K562 (cell line): ENCODE data around the gene BNC1. TPM values are rescaled to one million over a fixed set of nuclear protein-coding genes. Genes with fewer than 3 reads are reported as not detected.
A peak's percentile ranks its signal among the peaks of the same experiment; 100 is the strongest.

Experiments used
- ATAC-seq: fragments of 200-7000 bp; cut with Tn5 transposase; 3 replicates; pipeline ENCODE4 v1.9.1; 2020; ENCODE audit warnings: moderate library complexity
- BruUV-seq: library from RNA; stranded (reverse); fragments of 400-500 nt; replicated peaks from 2 replicates; lab custom pipeline; 2021; lab: Mats Ljungman, UMichigan
- CTCF ChIA-PET: fragments of 300-600 bp; formaldehyde crosslinking; extraction: SDS; loops from one replicate; lab custom pipeline; 2021; ENCODE audit warnings: low intra/inter-chr PET ratio; lab: Yijun Ruan, JAX
- POLR2A ChIA-PET: fragments of 300-600, 350-650 bp; sonication (Branson Sonifier 250); formaldehyde crosslinking; extraction: SDS; loops from one replicate; lab custom pipeline; 2021; ENCODE audit warnings: antibody characterized with exemption, inconsistent platforms; lab: Yijun Ruan, JAX
- DNase-seq, 4 experiments: peaks; one replicate each; pipeline versions ENCODE4 v3.0.0 to v3.0.0-alpha.2; 2011 to 2018; ENCODE audit warnings: low spot score in 3 of 4, mixed read lengths in 3 of 4; ENCODE audit errors: extremely low read depth in 1 of 4
- FAIRE-seq: peaks from 2 replicates; lab custom pipeline; 2011; peaks lifted over from hg19 to GRCh38; lab: Jason Lieb, UNC
- H2AFZ ChIP-seq: 2 replicates; pipeline ENCODE4 v1.6.0; 2011; ENCODE audit warnings: low read depth, low read length, control low read depth, inconsistent platforms
- H3K27ac ChIP-seq: fragments of 200-600 bp; 3 replicates; pipeline ENCODE4 v1.8.0; 2011; ENCODE audit warnings: low read depth, mild to moderate bottlenecking, control low read depth, inconsistent platforms, low read length, moderate library complexity, mixed read lengths; ENCODE audit errors: extremely low read depth
- H3K27me3 ChIP-seq, 2 experiments: fragments of 300-600 bp in 1 of 2; 2 replicates in 1 of 2; 3 replicates in 1 of 2; pipeline versions ENCODE4 v1.6.0 to v1.8.0; 2011; ENCODE audit warnings: inconsistent platforms in 2 of 2, low read length in 2 of 2, mild to moderate bottlenecking in 1 of 2, mixed read lengths in 1 of 2, moderate library complexity in 1 of 2; ENCODE audit not compliant: control insufficient read depth in 2 of 2, insufficient read depth in 2 of 2
- H3K36me3 ChIP-seq: fragments of 300-600 bp; 3 replicates; pipeline ENCODE4 v1.8.0; 2011; ENCODE audit warnings: mild to moderate bottlenecking, low read length, inconsistent platforms; ENCODE audit not compliant: control insufficient read depth, insufficient read depth
- H3K4me1 ChIP-seq, 2 experiments: fragments of 200-600 bp in 1 of 2; replicated peaks in 1 of 2; 2 replicates in 1 of 2; 3 replicates in 1 of 2; pipeline versions ENCODE4 v1.5.1 to v1.8.0; 2011; ENCODE audit warnings: inconsistent platforms in 2 of 2, low read length in 2 of 2, mild to moderate bottlenecking in 1 of 2, mixed read lengths in 1 of 2, moderate library complexity in 1 of 2; ENCODE audit not compliant: control insufficient read depth in 2 of 2, insufficient read depth in 2 of 2
- H3K4me2 ChIP-seq: 2 replicates; pipeline ENCODE4 v1.6.1; 2011; ENCODE audit warnings: low read length, control low read depth, inconsistent platforms, mixed read lengths; ENCODE audit not compliant: insufficient read depth
- H3K4me3 ChIP-seq: fragments of 200-600 bp; sonication (generic), shearing (Covaris generic); 2 replicates; pipeline ENCODE4 v1.5.1; 2016; ENCODE audit warnings: control low read depth, inconsistent platforms
- H3K79me2 ChIP-seq: fragments of 200-600 bp; 3 replicates; pipeline ENCODE4 v1.8.0; 2011; ENCODE audit warnings: low read length, inconsistent platforms; ENCODE audit not compliant: control insufficient read depth, insufficient read depth
- H3K9ac ChIP-seq, 2 experiments: 2 replicates each; pipeline versions ENCODE4 v1.6.0 to v1.6.1; 2011; ENCODE audit warnings: low read depth in 2 of 2, low read length in 2 of 2, control low read depth in 1 of 2, inconsistent platforms in 1 of 2, mild to moderate bottlenecking in 1 of 2, mixed read lengths in 1 of 2; ENCODE audit not compliant: insufficient read depth in 1 of 2
- H3K9me1 ChIP-seq: one replicate; pipeline ENCODE4 v1.6.0; 2011; ENCODE audit warnings: inconsistent platforms, mild to moderate bottlenecking, low read length, moderate library complexity; ENCODE audit not compliant: control insufficient read depth, insufficient read depth
- H3K9me3 ChIP-seq: replicated peaks from 2 replicates; pipeline ENCODE4 v1.5.1; 2011; ENCODE audit warnings: low read depth, low read length, inconsistent platforms; ENCODE audit not compliant: control insufficient read depth, insufficient read depth
- H4K20me1 ChIP-seq: replicated peaks from 2 replicates; pipeline ENCODE4 v1.6.1; 2011; ENCODE audit warnings: low read length, inconsistent platforms, mixed read lengths; ENCODE audit not compliant: control insufficient read depth, insufficient read depth
- ARID2 ChIP-seq: fragments of 450-650 bp; IDR thresholded peaks from 2 replicates; pipeline ENCODE4 v1.6.1; 2017; ENCODE audit warnings: antibody characterized with exemption, mild to moderate bottlenecking
- ERF ChIP-seq: fragments of 450-650 bp; formaldehyde crosslinking; IDR thresholded peaks from 2 replicates; pipeline ENCODE4 v1.4.0; 2020; ENCODE audit warnings: mild to moderate bottlenecking, mixed read lengths
- NONO ChIP-seq, 2 experiments: fragments of 200-400 bp in 1 of 2; fragments of 450-650 bp in 1 of 2; formaldehyde crosslinking in 1 of 2; IDR thresholded peaks; 2 replicates each; pipeline ENCODE4 v1.6.1; 2017; ENCODE audit warnings: low read depth in 2 of 2, mild to moderate bottlenecking in 2 of 2, moderate library complexity in 2 of 2, low read length in 1 of 2
- ZBED1 ChIP-seq: IDR thresholded peaks from 2 replicates; pipeline ENCODE4 v1.6.1; 2014
- ZNF146 ChIP-seq: IDR thresholded peaks from one replicate; pipeline ENCODE4 v1.6.1; 2018; ENCODE audit warnings: missing compliant biosample characterization; ENCODE audit not compliant: unreplicated experiment
- WGBS: fragments of 100-300 bp; shearing (Covaris generic); methylation state at CpG from one replicate; pipeline ENCODE4 v1.1.6; 2016; ENCODE audit warnings: low coverage, mixed read lengths; ENCODE audit not compliant: insufficient coverage; ENCODE audit errors: missing lambda C conversion rate; 5-methylcytosine and 5-hydroxymethylcytosine counted together
- in situ Hi-C: fragments of 300-500 bp; cut with MboI; formaldehyde crosslinking; loops from 4 replicates; pipeline ENCODE4 v1.15.0; 2018; ENCODE audit warnings: inconsistent platforms, mixed read lengths
- intact Hi-C: fragments of 100-400 bp; cut with micrococcal nuclease; formaldehyde crosslinking; loops from 2 replicates; pipeline ENCODE4 v1.14.2; 2022
- polyA plus RNA-seq, 8 experiments: library from polyadenylated mRNA; depleted of rRNA in 4 of 8; stranded (reverse) in 5 of 8; unstranded in 3 of 8; fragments of >200 nt; fragmentation: Nextera tagmentation in 2 of 8; fragmentation: Illumina TruSeq in 1 of 8; extraction: Ambion mirVana in 2 of 8; extraction: Trizol in 1 of 8; gene quantifications; 2 replicates each; pipeline versions ENCODE4 v1.2.1 to v1.2.3, GENCODE V29; 2011 to 2014; ENCODE audit warnings: inconsistent platforms in 1 of 8, missing spikeins in 1 of 8
- total RNA-seq, 7 experiments: library from RNA; depleted of rRNA in 6 of 7; stranded (reverse); fragments of >200 nt in 6 of 7; fragmentation: Illumina TruSeq in 2 of 7; extraction: Trizol in 2 of 7; gene quantifications; 2 replicates each; pipeline versions ENCODE4 v1.2.1 to v1.2.3, GENCODE V29; 2011 to 2021; ENCODE audit warnings: low replicate concordance in 1 of 7
- TF ChIP-seq, protein P1 (sequence below): fragments of 450-650 bp; IDR thresholded peaks from 2 replicates; pipeline ENCODE4 v1.7.1; 2018; ENCODE audit warnings: mild to moderate bottlenecking, low read depth; ENCODE audit not compliant: partially characterized antibody
- TF ChIP-seq, protein P2 (sequence below): fragments of 250-450 bp; sonication (Bioruptor Pico); IDR thresholded peaks from 2 replicates; pipeline ENCODE4 v1.4.0; 2020; ENCODE audit warnings: mild to moderate bottlenecking, moderate library complexity, borderline replicate concordance
- TF ChIP-seq, protein P3 (sequence below): fragments of 450-650 bp; formaldehyde crosslinking; IDR thresholded peaks from 2 replicates; pipeline ENCODE4 v1.4.0; 2020; ENCODE audit warnings: mild to moderate bottlenecking, moderate library complexity
- TF ChIP-seq, protein P4 (sequence below): fragments of 250-450 bp; sonication (Bioruptor Pico); IDR thresholded peaks from 2 replicates; pipeline ENCODE4 v1.8.0; 2022; ENCODE audit warnings: inconsistent platforms

Gene BNC1
- total and polyA plus RNA-seq, 9 of the 15 experiments (the other 6 are each of a cell fraction or from before 2014, with no cell fraction given): not detected

DNA sequence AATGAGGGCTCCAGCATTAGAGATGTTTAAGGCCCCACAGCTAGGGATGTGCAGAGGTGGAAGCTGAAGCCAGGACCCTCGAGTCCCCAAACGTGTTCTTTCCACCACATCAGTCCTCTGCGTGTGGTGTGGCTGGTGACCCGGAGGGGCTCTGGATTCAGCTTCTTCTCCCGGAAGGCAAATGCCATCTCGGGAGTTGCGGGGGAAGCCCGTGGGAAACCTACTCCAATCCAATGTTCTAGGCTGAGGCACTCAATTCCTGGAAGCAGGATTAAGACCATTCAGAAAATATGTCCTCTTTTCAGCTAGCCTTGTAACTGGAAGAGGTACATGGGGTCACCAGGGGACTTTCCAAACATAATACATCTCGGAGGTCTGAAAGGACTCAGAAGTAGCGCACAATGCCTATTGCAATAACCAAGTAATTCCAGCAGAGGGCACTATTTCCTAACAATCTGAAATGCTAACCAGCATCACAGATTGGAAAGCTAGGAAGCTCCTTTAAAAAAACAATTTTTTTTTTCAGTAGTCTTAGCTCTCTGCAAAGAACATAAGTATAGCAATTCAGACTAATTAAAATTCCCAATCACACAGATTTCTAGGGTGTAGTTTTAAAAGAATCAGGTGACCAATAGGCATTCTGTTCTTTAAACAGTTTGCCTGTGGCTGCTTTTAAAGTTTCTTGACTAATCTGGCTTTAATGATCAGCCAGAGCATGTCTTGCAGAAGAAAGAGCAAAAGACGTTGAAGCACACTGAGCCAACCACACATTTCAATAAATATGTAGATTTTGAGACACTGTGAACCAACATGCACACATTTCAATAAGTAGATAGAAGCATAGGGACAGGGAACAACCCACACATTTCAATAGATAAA is 36.1 kb downstream of the BNC1 start (continued):
- TF ChIP-seq, protein P1, sequence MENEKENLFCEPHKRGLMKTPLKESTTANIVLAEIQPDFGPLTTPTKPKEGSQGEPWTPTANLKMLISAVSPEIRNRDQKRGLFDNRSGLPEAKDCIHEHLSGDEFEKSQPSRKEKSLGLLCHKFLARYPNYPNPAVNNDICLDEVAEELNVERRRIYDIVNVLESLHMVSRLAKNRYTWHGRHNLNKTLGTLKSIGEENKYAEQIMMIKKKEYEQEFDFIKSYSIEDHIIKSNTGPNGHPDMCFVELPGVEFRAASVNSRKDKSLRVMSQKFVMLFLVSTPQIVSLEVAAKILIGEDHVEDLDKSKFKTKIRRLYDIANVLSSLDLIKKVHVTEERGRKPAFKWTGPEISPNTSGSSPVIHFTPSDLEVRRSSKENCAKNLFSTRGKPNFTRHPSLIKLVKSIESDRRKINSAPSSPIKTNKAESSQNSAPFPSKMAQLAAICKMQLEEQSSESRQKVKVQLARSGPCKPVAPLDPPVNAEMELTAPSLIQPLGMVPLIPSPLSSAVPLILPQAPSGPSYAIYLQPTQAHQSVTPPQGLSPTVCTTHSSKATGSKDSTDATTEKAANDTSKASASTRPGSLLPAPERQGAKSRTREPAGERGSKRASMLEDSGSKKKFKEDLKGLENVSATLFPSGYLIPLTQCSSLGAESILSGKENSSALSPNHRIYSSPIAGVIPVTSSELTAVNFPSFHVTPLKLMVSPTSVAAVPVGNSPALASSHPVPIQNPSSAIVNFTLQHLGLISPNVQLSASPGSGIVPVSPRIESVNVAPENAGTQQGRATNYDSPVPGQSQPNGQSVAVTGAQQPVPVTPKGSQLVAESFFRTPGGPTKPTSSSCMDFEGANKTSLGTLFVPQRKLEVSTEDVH: no peak
- TF ChIP-seq ZBED1: no peak
- no peak for TF ChIP-seq NONO (IDR thresholded peaks at IDR 0.05; ENCODE audit: low read depth in 2 of 2, low read length in 1 of 2)
- no peak for TF ChIP-seq ZNF146 (CRISPR knock-in tag)
- TF ChIP-seq ERF (CRISPR knock-in tag): no peak
- TF ChIP-seq ARID2: 0 out of 2 replicates have a peak, but pooled peaks have one; percentile 50

DNA sequence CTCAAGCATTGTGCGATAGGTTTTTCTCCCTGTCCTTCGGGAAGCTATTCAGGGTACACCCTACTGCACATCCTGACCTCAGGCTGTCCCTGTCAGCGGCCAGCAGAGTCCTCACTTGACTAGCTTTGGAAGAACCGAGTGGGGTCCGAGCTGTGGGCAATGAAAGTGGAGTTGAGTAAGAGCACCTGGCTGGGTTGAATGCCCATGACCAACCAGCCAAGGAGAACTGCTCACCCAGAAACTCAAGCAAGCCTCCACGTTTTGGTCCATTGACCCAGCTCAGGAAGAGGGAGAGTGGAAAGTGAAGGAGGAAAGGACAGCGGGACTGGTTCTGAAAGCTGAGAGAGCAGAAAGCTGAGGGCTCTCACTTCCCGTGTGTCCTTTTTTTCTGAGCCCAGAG is 40.8 kb downstream of the BNC1 start:
- no peaks in the 10 kb centered on the region for H3K79me2 ChIP-seq
- ChIA-PET CTCF (interaction anchor here (0.5 kb wide), 1 partner anchor 313 kb away, joined by 3 read pairs; no protein-coding TSS in a partner anchor), POLR2A (no interaction called here)
- in situ Hi-C loops (no loop called here), intact Hi-C loops (no loop called here)
- no peaks in the 10 kb centered on the region for H3K9me3 ChIP-seq
- H3K4me3 ChIP-seq: no peak overlapping the region
- no peaks in the 10 kb centered on the region for H3K9me1 ChIP-seq
- WGBS: 0% methylated on average over 8 of the region's 8 CpGs
- H3K4me1 ChIP-seq: no peaks in the 10 kb centered on the region
- H3K36me3 ChIP-seq: no peaks in the 10 kb centered on the region
- DNase-seq (no peak), FAIRE-seq (no peak), ATAC-seq (no peak)
- no peak overlapping the region for H3K4me2 ChIP-seq
- H3K27ac ChIP-seq: no peak overlapping the region
- H2AFZ ChIP-seq: 0 out of 2 replicates have a peak overlapping the region, but pooled peaks have one; percentile 19
- peaks cover 3 to 11% of the 10 kb centered on the region in 2 experiments; a peak in 3 of 5 replicates for H3K27me3 ChIP-seq
- no peaks in the 10 kb centered on the region for H4K20me1 ChIP-seq
- H3K9ac ChIP-seq: no peak overlapping the region
- BruUV-seq: no TSS peak
- TF ChIP-seq, protein P2, sequence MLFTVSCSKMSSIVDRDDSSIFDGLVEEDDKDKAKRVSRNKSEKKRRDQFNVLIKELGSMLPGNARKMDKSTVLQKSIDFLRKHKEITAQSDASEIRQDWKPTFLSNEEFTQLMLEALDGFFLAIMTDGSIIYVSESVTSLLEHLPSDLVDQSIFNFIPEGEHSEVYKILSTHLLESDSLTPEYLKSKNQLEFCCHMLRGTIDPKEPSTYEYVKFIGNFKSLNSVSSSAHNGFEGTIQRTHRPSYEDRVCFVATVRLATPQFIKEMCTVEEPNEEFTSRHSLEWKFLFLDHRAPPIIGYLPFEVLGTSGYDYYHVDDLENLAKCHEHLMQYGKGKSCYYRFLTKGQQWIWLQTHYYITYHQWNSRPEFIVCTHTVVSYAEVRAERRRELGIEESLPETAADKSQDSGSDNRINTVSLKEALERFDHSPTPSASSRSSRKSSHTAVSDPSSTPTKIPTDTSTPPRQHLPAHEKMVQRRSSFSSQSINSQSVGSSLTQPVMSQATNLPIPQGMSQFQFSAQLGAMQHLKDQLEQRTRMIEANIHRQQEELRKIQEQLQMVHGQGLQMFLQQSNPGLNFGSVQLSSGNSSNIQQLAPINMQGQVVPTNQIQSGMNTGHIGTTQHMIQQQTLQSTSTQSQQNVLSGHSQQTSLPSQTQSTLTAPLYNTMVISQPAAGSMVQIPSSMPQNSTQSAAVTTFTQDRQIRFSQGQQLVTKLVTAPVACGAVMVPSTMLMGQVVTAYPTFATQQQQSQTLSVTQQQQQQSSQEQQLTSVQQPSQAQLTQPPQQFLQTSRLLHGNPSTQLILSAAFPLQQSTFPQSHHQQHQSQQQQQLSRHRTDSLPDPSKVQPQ (CRISPR knock-in tag): no peak
- TF ChIP-seq, protein P3, sequence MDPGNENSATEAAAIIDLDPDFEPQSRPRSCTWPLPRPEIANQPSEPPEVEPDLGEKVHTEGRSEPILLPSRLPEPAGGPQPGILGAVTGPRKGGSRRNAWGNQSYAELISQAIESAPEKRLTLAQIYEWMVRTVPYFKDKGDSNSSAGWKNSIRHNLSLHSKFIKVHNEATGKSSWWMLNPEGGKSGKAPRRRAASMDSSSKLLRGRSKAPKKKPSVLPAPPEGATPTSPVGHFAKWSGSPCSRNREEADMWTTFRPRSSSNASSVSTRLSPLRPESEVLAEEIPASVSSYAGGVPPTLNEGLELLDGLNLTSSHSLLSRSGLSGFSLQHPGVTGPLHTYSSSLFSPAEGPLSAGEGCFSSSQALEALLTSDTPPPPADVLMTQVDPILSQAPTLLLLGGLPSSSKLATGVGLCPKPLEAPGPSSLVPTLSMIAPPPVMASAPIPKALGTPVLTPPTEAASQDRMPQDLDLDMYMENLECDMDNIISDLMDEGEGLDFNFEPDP (CRISPR knock-in tag): no peak
- TF ChIP-seq, protein P4, sequence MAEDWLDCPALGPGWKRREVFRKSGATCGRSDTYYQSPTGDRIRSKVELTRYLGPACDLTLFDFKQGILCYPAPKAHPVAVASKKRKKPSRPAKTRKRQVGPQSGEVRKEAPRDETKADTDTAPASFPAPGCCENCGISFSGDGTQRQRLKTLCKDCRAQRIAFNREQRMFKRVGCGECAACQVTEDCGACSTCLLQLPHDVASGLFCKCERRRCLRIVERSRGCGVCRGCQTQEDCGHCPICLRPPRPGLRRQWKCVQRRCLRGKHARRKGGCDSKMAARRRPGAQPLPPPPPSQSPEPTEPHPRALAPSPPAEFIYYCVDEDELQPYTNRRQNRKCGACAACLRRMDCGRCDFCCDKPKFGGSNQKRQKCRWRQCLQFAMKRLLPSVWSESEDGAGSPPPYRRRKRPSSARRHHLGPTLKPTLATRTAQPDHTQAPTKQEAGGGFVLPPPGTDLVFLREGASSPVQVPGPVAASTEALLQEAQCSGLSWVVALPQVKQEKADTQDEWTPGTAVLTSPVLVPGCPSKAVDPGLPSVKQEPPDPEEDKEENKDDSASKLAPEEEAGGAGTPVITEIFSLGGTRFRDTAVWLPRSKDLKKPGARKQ (CRISPR knock-in tag): no peak
